Stimulated activated CD4-positive, alpha-beta T cell treated with anti-CD3 and anti-CD28 coated beads, TNF-alpha, amount 100 ng/mL, for 1 hour (primary cell): ENCODE data around the gene LRCH1.
"Not testable (repeated sequence)": the region's sequence is repeated elsewhere in the genome, so short reads cannot be mapped to it uniquely, and the experiment has no call there.

Experiments
- DNase-seq, 3 donors: peaks; one replicate each; pipeline ENCODE4 v3.0.0-alpha.2; 2020; ENCODE audit warnings: low read depth in 3 of 3, low spot score in 1 of 3

LRCH1 gene

GRCh38 chr13:46552889-46553520 lies at the start of gene LRCH1:
TSS of gene LRCH1 (plus strand) at chr13:46553170. CDS start at chr13:46553397, 227 bp downstream.
- peak; percentile 56 to 78 (median 73) for DNase-seq

- DNase-seq = no peak
Observed at GRCh38 chr13:46504036-46504435, 48.9 kb upstream of the LRCH1 start.

- DNase-seq = no peak
Observed at GRCh38 chr13:46507981-46508380, 45.0 kb upstream of the LRCH1 start.

- no peak for DNase-seq
Observed at GRCh38 chr13:46509981-46510380, 43.0 kb upstream of the LRCH1 start.

GRCh38 chr13:46515803-46516202 lies 37.2 kb upstream of the LRCH1 start:
- no peak for DNase-seq

- DNase-seq = no peak
Observed at GRCh38 chr13:46516599-46517338, 36.2 kb upstream of the LRCH1 start.

- DNase-seq = not testable (repeated sequence)
Observed at GRCh38 chr13:46517748-46518147, 35.2 kb upstream of the LRCH1 start.

GRCh38 chr13:46519182-46519581 lies 33.8 kb upstream of the LRCH1 start:
- DNase-seq = no peak

- DNase-seq = no peak
Observed at GRCh38 chr13:46520166-46520565, 32.8 kb upstream of the LRCH1 start.

- no peak for DNase-seq
Observed at GRCh38 chr13:46521486-46521885, 31.5 kb upstream of the LRCH1 start.

- no peak for DNase-seq
Observed at GRCh38 chr13:46521921-46522747, 30.8 kb upstream of the LRCH1 start.

- no peak for DNase-seq
Observed at GRCh38 chr13:46522748-46523030, 30.3 kb upstream of the LRCH1 start.

GRCh38 chr13:46523972-46524752 lies 28.8 kb upstream of the LRCH1 start:
- no peak for DNase-seq

- DNase-seq = no peak
Observed at GRCh38 chr13:46526100-46526735, 26.8 kb upstream of the LRCH1 start.

- DNase-seq = no peak
Observed at GRCh38 chr13:46526740-46527139, 26.2 kb upstream of the LRCH1 start.

GRCh38 chr13:46527237-46527636 lies 25.7 kb upstream of the LRCH1 start:
- no peak for DNase-seq

GRCh38 chr13:46529216-46529919 lies 23.6 kb upstream of the LRCH1 start:
- no peak for DNase-seq

GRCh38 chr13:46530084-46530935 lies 22.7 kb upstream of the LRCH1 start:
- no peak for DNase-seq

- no peak for DNase-seq
Observed at GRCh38 chr13:46531953-46532352, 21.0 kb upstream of the LRCH1 start.
